NCI-H524 (cell line): ENCODE measurements around the gene EPS15.
"Not testable (repeated sequence)": the region's sequence is repeated elsewhere in the genome, so short reads cannot be mapped to it uniquely, and the experiment has no call there.

Experiments
- DNase-seq, 2 experiments: peaks; one replicate each; lab custom pipeline; 2025; lab: John Stamatoyannopoulos, UW

EPS15 gene

GRCh38 chr1:51542158-51542953, 23.3 kb upstream of the EPS15 start:
- DNase-seq = no peak

GRCh38 chr1:51541313-51542050, 22.4 kb upstream of the EPS15 start:
- DNase-seq = no peak

GRCh38 chr1:51537568-51537967, 18.5 kb upstream of the EPS15 start:
- no peak for DNase-seq

- peak in 1 of 2 experiments; percentile 38 for DNase-seq
These were observed 16.0 kb upstream of the EPS15 start for GRCh38 chr1:51535006-51535592.

- no peak for DNase-seq
These were observed 15.4 kb upstream of the EPS15 start for GRCh38 chr1:51534447-51534846.

GRCh38 chr1:51532853-51533252, 13.8 kb upstream of the EPS15 start:
- DNase-seq = no peak

GRCh38 chr1:51530447-51530846, 11.4 kb upstream of the EPS15 start:
- not testable (repeated sequence) for DNase-seq

GRCh38 chr1:51527144-51527543, 8.1 kb upstream of the EPS15 start:
- DNase-seq = no peak

- DNase-seq = no peak
These were observed 7.2 kb upstream of the EPS15 start for GRCh38 chr1:51526248-51526647.

GRCh38 chr1:51525295-51525694, 6.2 kb upstream of the EPS15 start:
- DNase-seq = no peak

GRCh38 chr1:51524817-51525216, 5.8 kb upstream of the EPS15 start:
- no peak for DNase-seq

- no peak for DNase-seq
These were observed 4.9 kb upstream of the EPS15 start for GRCh38 chr1:51523931-51524330.

- DNase-seq = no peak
These were observed 1.7 kb upstream of the EPS15 start for GRCh38 chr1:51520700-51521248.

- DNase-seq = no peak
These were observed 1.0 kb upstream of the EPS15 start for GRCh38 chr1:51519865-51520699.

- peak in 1 of 2 experiments; percentile 50 for DNase-seq
These were observed 449 bp downstream of the EPS15 start for GRCh38 chr1:51518586-51519047.

GRCh38 chr1:51518033-51518585, 957 bp downstream of the EPS15 start:
- DNase-seq = peak; percentile 13 to 44

GRCh38 chr1:51517361-51518032, 1.6 kb downstream of the EPS15 start:
- DNase-seq = no peak

- peak in 1 of 2 experiments; percentile 5 for DNase-seq
These were observed 2.4 kb downstream of the EPS15 start for GRCh38 chr1:51516649-51517158.

GRCh38 chr1:51515982-51516648, 3.0 kb downstream of the EPS15 start:
- DNase-seq = no peak
